ENCODE measurements around the gene PDGFD.

PDGFD gene

DNA sequence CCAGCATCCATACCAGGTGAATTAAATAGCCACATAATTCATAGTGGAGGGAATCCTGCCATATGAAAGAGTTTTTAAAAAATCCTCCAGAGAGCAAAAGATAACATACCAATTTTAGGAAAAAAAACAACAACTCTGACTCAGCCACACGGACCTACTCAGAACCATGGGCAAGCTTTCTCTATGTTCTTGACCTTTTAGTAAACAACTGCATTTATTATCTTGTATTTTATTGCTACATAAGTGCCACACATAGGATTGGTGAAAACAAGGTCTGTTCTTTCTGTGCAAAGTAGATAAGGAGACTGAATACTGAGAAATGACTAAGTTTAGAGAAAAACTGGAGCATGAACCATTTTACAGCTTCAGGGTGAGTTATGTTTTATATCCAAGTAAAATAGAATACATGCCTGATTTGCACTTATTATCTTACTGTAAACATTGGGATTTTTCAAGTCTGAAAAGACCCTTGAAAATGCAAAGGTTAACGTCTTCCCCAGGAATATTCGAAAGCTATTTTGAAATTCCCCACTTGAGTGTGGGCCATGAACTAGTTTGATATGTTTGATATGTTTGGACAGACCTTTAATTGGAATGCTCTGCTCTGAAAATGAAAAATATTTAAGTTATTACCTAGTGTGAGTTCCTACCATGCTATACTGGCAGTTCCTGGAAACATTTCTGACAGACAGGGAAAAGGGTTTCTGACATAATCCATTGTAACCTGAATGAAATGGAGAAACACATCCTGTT lies 217.0 kb downstream of the PDGFD start:
- no peak for DNase-seq

DNA sequence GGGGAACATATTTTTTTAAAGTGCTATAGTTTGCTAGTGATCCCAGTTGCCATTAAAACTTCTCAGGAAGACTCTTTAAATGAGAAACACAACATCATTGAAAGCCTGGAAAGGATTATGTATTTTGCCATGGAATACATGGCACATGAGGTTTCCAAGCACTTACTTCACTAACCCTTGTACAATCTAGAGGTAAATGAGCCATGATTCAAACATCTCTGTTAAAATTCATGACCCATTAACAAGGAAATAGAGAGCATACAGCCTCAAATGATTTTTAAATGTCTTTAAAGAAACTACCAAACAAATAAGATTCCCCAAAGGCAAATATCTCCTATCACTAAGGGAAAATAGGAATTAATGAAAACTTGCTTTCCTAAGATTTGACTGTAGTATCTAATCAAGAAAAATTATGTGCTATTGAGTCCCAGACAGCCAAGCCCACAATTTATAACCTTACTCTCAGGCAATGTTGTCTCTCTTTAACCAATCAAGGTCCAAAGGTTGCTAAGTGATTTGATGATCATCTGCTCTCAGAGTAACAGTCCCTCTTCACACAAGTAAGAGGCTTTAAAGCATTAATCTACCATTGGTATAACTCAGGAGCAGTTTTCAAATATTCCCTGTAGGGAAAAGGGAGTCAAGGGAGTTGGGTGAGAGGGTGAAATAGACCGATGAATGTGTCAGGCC lies 219.6 kb downstream of the PDGFD start:
- DNase-seq, result no peak

DNA sequence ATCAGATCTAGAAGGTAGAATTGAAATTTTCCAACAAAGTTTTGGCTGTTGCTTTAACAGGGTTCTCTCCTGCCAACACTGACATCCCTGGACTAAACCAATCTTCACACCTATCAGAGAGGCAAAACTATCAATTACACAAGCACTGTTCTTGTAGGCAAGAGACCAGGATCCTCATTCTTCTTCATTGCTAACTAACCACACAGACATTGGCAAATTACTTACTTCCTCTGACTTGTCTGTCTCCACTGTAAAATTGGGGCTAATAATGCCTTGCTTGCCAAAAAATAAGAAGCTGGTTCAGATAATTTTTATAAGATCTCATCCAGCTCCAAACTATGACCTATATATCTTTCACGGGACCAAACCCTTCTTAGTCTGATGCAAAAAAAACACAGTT lies 221.3 kb downstream of the PDGFD start:
- DNase-seq, result no peak

DNA sequence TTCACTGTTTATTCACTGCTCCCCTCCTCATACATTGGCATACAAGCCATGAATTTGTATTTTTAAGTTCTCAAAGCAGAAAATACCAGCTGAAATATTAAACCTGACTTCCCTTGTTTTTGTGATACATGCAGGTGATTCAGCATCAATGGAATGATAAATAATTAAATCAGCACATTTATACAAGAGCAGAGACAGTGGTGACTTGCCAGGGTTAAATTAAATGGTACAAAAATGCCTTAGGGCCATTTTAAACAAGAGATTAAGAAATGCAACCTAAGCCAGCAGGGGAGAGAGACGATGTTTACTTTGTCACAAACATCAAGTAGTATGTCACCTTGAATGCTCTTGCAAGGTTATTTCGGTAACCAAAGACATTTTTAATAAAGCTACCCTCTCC lies 223.4 kb downstream of the PDGFD start:
- no peak for DNase-seq

- DNase-seq, result no peak
These were observed 224.3 kb downstream of the PDGFD start for GRCh38 chr11:103939694-103940093.

DNA sequence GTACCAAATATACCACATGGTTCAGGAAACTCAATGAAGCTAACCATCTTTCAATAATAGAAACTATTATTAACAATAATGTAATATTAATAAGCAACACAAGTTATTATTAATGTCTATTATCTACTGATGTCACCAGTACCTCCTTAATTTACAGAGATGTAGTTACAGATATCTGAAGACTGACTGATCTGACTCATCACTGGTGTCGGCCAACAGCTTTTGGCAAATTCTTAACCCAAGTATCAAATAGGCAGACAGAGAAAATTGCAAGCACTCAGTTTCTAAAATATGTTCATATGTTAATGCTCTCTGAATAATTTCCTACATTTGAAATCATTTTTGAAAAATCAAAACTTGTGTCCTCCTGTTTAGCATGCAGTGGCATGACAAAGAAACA lies 227.9 kb downstream of the PDGFD start:
- no peak for DNase-seq

DNA sequence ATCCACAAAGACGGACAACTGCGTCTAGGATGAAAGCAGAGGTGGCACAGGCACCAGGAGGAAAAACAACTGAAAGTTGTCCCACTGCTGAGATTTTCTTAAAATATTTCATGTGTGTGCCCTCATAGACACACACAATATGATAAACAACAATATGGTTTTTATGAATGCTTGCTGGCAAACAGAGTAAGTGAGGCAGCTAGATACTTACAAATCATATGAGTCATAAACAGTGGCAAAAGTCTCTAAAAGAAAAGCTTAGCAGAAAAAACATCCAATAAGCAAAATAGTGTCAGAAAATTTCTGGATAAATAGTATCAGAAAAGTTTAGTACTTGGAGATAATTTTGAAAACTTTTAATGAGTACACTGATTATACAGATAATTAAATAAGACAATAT lies 228.7 kb downstream of the PDGFD start:
- DNase-seq, result no peak

DNA sequence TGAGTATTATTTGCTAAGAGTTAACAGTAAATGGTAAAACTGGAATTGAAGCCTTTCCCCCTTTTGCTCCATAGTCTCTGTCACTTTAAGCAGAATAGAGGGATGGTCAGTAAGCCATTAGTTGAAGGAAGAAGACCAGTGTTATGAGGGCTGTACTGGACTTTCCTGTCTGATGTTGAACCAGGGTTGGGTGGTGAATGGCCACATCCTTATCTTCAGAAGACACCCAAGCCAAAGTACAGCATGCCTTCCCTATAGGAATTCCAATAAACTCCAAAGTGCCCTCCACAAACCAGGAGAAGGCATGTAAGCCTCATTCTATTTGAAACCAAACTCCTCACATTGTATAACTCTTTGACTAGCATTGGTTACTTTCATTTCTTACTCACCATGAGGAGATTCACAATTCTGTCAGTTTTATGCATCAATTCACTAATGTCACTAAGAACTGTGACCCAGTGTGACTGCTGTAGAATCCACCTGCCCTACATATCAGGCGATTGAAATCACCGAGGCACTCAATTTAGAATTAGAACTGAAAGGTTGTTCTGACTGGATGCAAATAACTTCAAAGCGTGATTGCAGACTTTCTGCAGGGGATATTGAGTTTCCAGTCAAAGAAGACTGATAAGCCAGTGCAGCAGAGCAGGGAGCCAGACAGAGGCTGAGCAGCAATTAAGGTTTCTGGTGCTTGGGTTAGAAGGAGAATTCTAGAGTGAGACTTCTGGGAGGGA lies 234.6 kb downstream of the PDGFD start:
- no peak for DNase-seq

GRCh38 chr11:103928802-103929161 lies 235.2 kb downstream of the PDGFD start:
- no peak for DNase-seq

DNA sequence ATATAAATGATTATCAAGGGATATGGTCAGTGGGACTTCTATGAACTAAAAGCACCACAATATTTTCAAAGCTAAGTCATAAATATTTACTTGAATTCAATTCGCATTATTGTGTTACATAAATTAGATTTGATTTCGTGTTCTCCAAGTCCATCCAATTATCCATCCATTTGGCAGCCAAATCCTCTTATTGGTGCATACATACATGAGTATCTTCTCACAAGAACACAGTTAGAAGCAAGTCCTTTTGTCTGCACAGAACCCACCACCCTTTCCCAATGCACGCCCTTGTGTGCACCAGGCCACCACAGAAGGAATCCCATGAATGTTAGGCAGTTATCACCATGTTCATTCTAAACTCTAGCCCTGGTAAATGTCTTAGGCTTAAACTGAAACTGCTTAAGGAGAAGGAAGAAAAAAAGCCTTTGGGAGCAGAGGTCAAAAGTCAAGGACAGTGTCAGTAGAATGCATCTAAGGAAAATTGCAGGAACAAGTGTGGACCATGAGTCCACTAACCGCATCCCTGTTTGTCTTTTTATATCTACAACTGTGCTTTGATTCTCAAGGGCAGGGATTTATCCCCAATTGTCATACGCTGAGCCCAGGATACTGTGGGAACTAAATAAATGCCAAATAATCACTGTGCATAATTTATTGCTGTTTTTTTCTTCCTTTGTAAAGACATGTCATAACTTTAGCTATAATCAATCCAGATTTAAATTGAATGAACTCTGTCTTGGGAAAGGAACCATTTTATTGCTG lies 235.7 kb downstream of the PDGFD start:
- DNase-seq, result no peak

DNA sequence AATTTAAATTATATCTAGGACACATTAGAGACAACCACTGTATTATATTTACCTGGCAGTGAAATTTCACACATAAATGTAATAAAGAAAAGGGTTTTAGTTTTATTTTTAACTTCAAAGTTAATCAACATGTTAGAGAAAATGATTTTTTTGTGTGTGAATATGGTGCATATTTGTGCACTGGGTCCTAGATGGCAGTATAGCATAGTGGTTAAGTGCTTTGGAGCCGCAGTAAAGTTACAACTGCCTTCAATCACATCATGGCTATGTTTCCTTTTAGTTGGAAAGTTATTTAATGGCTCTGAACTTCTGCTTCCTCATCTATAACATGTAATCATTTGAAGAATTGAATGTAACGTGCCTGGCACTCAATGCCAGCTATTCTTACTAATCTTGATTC lies 236.4 kb downstream of the PDGFD start:
- DNase-seq, result no peak

DNA sequence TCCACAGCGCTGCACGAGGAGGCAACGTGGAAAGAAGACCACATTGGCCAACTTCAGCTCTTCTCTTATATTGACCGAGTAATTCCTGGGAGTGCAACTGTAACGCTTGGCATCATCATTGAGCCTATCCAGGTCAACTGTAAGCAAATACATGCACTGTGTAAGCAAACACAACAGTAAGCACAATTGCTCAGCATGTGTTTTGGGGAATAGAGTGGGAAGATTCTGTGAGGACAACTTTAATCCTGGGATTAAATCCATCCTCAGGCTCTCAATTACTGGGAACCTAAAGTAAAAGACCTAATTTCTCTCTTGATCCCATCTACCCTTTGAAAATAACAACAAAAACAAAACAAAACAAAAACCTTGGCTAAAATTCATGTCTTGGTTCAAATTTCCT lies 237.0 kb downstream of the PDGFD start:
- no peak for DNase-seq

- DNase-seq, result no peak
These were observed 239.6 kb downstream of the PDGFD start for GRCh38 chr11:103924166-103925013.

DNA sequence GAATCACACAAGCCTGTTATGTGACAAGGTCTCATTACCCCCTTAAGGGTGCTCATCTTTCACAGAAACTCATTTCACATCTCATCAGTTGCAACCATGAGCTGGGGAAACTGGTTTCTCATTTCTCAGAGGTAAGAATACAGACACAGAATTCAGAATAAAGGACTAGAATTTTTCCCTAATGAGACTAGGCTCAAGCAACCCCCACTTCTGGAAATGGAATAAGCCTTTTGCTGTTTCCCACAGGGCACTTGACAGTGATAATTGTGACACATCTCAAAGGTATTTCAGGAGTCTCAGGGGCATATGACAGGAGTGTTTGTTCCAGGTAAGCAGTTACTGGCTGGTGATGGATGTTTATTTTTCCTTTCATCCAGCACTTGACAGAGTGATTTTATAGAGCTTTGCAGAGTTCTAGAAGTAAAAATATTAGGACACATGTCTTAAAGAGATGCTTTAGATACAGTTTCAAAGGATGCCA lies 240.5 kb downstream of the PDGFD start:
- DNase-seq, result no peak

DNA sequence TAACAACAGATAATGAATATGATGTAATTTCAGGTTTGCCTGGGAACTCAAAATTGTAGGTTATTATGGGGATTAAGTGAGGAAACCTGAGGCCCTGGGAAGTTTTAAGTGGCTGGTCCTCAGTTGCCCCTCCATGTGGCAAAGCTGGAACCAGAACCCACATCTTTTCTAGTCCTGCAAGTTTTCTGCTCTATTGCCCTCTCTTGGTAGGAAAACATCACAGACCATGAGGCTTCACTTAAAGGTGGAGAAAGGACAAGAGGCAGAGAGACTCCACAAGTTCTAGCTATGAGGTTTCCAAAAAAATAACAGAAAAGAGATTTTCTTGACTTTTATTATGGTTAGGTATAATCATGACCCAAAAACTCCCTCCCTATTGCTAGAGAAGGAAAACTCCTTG lies 243.0 kb downstream of the PDGFD start:
- DNase-seq, result no peak

GRCh38 chr11:103920449-103920848 lies 243.5 kb downstream of the PDGFD start:
- DNase-seq, result no peak

DNA sequence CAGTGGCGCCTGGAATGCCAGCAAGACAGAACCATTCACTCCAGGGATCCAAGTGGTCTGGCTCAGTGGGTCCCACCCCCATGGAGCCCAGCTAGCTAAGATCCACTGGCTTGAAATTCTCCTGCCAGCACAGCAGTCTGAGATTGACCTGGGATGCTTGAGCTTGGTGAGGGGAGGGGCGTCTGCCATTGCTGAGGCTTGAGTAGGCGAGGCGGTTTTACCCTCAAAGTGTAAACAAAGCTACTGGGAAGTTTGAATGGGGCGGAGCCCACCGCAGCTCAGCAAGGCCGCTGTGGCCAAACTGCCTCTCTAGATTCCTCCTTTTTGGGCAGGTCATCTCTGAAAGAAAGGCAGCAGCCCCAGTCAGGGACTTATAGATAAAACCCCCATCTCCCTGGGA lies 253.2 kb downstream of the PDGFD start:
- no peak for DNase-seq

DNA sequence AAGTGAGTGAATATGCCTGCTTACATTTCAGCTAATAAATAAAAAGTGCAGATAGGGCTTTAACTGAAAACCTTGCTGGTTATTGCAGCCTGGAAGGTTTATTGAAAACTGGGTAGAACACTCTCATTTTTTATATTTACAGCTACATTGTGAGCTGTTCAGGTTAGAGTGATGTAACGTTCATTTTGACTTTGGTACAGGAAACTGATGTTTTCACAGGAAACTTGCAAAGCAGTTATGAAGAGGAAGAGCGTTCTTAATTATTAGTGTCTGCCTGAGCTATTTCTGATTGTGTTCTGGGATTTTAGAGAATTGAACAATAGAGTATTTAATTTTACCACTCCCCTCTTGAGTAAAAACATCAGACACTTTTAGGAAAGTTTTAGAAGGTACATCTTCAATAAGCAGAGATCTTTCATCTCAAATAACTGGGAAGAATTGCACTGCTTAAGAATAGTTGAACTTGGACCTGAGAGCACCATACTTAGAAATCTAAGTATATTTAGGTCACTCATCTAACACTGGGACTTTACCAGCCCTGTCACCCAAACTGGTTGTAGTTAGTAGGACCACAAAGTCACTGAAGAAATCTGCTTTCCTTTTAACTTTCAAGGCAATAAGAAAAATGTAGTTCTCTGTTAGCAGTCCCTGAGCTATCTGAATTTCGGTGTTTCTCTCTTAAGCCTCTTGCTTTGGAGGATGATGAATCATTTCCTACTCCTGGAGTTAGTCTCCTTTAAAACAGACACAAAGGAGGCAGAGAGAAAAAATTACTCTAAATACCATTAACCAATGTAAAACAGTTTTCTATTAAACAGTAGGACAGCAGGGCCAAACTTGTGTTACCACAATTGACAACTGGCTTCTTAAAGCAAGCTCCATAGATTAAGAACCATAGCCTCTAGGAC lies 256.1 kb downstream of the PDGFD start:
- DNase-seq, result no peak

DNA sequence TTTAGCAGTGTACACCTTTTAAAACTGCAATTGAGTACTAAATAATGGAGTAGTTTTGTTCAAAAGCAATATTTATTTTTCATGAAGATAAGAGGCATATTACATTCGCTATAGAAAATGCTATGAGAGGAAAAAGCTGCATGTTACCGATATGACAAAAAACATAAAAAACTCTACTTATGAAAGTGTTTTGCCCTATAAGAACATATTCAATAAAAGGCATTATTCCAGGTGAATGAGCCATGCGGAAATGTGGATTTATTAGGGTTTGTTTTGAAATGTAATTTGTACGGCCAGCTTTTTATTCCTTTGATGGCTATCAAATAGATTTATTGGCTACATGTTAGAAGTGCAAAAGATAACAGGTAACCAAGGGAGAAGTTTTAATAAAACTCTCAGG lies 256.8 kb downstream of the PDGFD start:
- DNase-seq, result no peak

GRCh38 chr11:103906291-103906867 lies 257.6 kb downstream of the PDGFD start:
- DNase-seq, result no peak

GRCh38 chr11:103904324-103904667 lies 259.7 kb downstream of the PDGFD start:
- DNase-seq, result no peak

Data from SIG-M5 (cell line).